GM12878 (cell line): ENCODE results near the gene NT5E. TPM values are rescaled to one million over a fixed set of nuclear protein-coding genes. Genes with fewer than 3 reads are reported as not detected.

Experiments
- ATAC-seq: fragments of 200-7000 bp; cut with Tn5 transposase; 3 replicates; pipeline ENCODE4 v1.9.1; 2020; ENCODE audit warnings: mild to moderate bottlenecking, moderate library complexity
- BruUV-seq: library from RNA; stranded (reverse); fragments of 400-500 nt; replicated peaks from 2 replicates; lab custom pipeline; 2021; lab: Mats Ljungman, UMichigan
- CTCF ChIA-PET: fragments of 300-600 bp; sonication (Branson Sonifier 250); formaldehyde crosslinking; extraction: SDS; loops from one replicate; lab custom pipeline; 2021; ENCODE audit warnings: inconsistent platforms; lab: Yijun Ruan, JAX
- POLR2A ChIA-PET: fragments of 350-600 bp; formaldehyde crosslinking; extraction: SDS; loops from one replicate; lab custom pipeline; 2021; ENCODE audit warnings: inconsistent platforms; lab: Charles Lee
- RAD21 ChIA-PET: fragments of 300-600 bp; sonication (Branson Sonifier 250); formaldehyde crosslinking; loops from one replicate; lab custom pipeline; 2023; ENCODE audit warnings: antibody characterized with exemption; ENCODE audit not compliant: unreplicated experiment; lab: Charles Lee
- SMC1A ChIA-PET: fragments of 300-600 bp; sonication (Branson Sonifier 250); formaldehyde crosslinking; loops from one replicate; lab custom pipeline; 2023; ENCODE audit not compliant: unreplicated experiment, uncharacterized antibody; lab: Charles Lee
- DNase-seq: peaks from one replicate; pipeline ENCODE4 v3.0.0-alpha.2; 2011; ENCODE audit warnings: low read depth, low spot score
- FAIRE-seq: peaks from 3 replicates; lab custom pipeline; 2011; peaks lifted over from hg19 to GRCh38; lab: Jason Lieb, UNC
- H2AFZ ChIP-seq: 2 replicates; pipeline ENCODE4 v1.6.0; 2011; ENCODE audit warnings: low read depth, low read length, control low read depth; ENCODE audit not compliant: control insufficient read depth
- H3K27ac ChIP-seq: 2 replicates; pipeline ENCODE4 v1.5.1; 2011; ENCODE audit warnings: control low read depth; ENCODE audit not compliant: control insufficient read depth, insufficient read depth
- H3K27me3 ChIP-seq, 2 experiments: replicated peaks in 1 of 2; 2 replicates each; pipeline versions ENCODE4 v1.6.0 to v1.6.1; 2011; ENCODE audit warnings: low read length in 1 of 2; ENCODE audit not compliant: control insufficient read depth in 2 of 2, insufficient read depth in 2 of 2
- H3K36me3 ChIP-seq, 2 experiments: 2 replicates each; pipeline ENCODE4 v1.5.1; 2011; ENCODE audit warnings: low read length in 1 of 2; ENCODE audit not compliant: control insufficient read depth in 2 of 2, insufficient read depth in 2 of 2
- H3K4me1 ChIP-seq: 2 replicates; pipeline ENCODE4 v1.6.1; 2011; ENCODE audit warnings: mild to moderate bottlenecking, low read length, moderate library complexity, mixed read lengths; ENCODE audit not compliant: control insufficient read depth, insufficient read depth
- H3K4me2 ChIP-seq: 2 replicates; pipeline ENCODE4 v1.6.0; 2011; ENCODE audit warnings: control low read depth; ENCODE audit not compliant: control insufficient read depth, insufficient read depth
- H3K4me3 ChIP-seq: fragments of 200-600 bp; sonication (generic); 2 replicates; pipeline ENCODE4 v1.5.1; 2016
- H3K79me2 ChIP-seq: 2 replicates; pipeline ENCODE4 v1.6.0; 2011; ENCODE audit warnings: low read length; ENCODE audit not compliant: control insufficient read depth, insufficient read depth
- H3K9ac ChIP-seq: 2 replicates; pipeline ENCODE4 v1.8.0; 2011; ENCODE audit warnings: low read length, control low read depth, mixed read lengths; ENCODE audit not compliant: control insufficient read depth, insufficient read depth
- H3K9me3 ChIP-seq: replicated peaks from 3 replicates; pipeline ENCODE4 v1.5.1; 2011; ENCODE audit warnings: mild to moderate bottlenecking, low read length; ENCODE audit not compliant: control insufficient read depth, insufficient read depth
- H4K20me1 ChIP-seq: 2 replicates; pipeline ENCODE4 v1.6.0; 2011; ENCODE audit not compliant: control insufficient read depth, insufficient read depth
- CBFB ChIP-seq: IDR thresholded peaks from 2 replicates; pipeline ENCODE4 v1.6.1; 2016; ENCODE audit warnings: antibody characterized with exemption, low read depth
- CREM ChIP-seq: IDR thresholded peaks from 2 replicates; pipeline ENCODE4 v1.6.1; 2014; ENCODE audit warnings: antibody characterized with exemption, low read depth
- JUNB ChIP-seq: IDR thresholded peaks from 2 replicates; pipeline ENCODE4 v1.6.1; 2016; ENCODE audit warnings: antibody characterized with exemption, mild to moderate bottlenecking
- MEF2B ChIP-seq: fragments of 450-650 bp; IDR thresholded peaks from 2 replicates; pipeline ENCODE4 v1.6.1; 2018; ENCODE audit warnings: mild to moderate bottlenecking, moderate library complexity; ENCODE audit not compliant: partially characterized antibody, poor library complexity, severe bottlenecking
- NR2F1 ChIP-seq: fragments of 450-650 bp; conservative IDR thresholded peaks from 2 replicates; pipeline ENCODE4 v1.6.1; 2017; ENCODE audit warnings: mild to moderate bottlenecking
- POLR2A ChIP-seq: IDR thresholded peaks from 2 replicates; pipeline ENCODE4 v1.6.1; 2011; ENCODE audit warnings: low read depth, mild to moderate bottlenecking, low read length
- SREBF1 ChIP-seq: IDR thresholded peaks from 2 replicates; pipeline ENCODE4 v1.6.1; 2012; ENCODE audit warnings: mild to moderate bottlenecking, low read length
- WRNIP1 ChIP-seq: IDR thresholded peaks from 2 replicates; pipeline ENCODE4 v1.6.1; 2011; ENCODE audit warnings: low read depth, low read length, improper control_type of control experiment, borderline replicate concordance
- ZNF24 ChIP-seq: fragments of 450-650 bp; IDR thresholded peaks from 2 replicates; pipeline ENCODE4 v1.6.1; 2017; ENCODE audit warnings: antibody characterized with exemption, mild to moderate bottlenecking
- ZNF274 ChIP-seq: IDR thresholded peaks from one replicate; pipeline ENCODE4 v1.8.0; 2011; ENCODE audit not compliant: insufficient read length, insufficient read depth
- WGBS: methylation state at CpG from one replicate; pipeline ENCODE4 v1.1.6; 2016; ENCODE audit warnings: low lambda C conversion rate; ENCODE audit not compliant: insufficient replicate concordance, insufficient coverage; ENCODE audit errors: missing lambda C conversion rate; 5-methylcytosine and 5-hydroxymethylcytosine counted together
- in situ Hi-C: fragments of 300-500 bp; cut with MboI; formaldehyde crosslinking; loops from 9 replicates; pipeline ENCODE4 v1.14.3; 2018; ENCODE audit warnings: mixed read lengths
- intact Hi-C: fragments of 100-400 bp; cut with micrococcal nuclease; formaldehyde crosslinking; loops from one replicate; pipeline ENCODE4 v1.14.2; 2022; ENCODE audit not compliant: unreplicated experiment
- polyA plus RNA-seq, 11 experiments: library from polyadenylated mRNA; depleted of rRNA in 4 of 11; unstranded in 6 of 11; stranded (reverse) in 5 of 11; fragments of >200 nt; fragmentation: Nextera tagmentation in 4 of 11; fragmentation: Illumina TruSeq in 1 of 11; extraction: Ambion mirVana in 4 of 11; extraction: Trizol in 1 of 11; gene quantifications; 1 replicate in 1 of 11; 2 replicates in 10 of 11; pipeline versions ENCODE4 v1.2.1 to v1.2.3, GENCODE V29; 2011 to 2016; ENCODE audit warnings: inconsistent platforms in 2 of 11, missing spikeins in 2 of 11, low read depth in 1 of 11
- total RNA-seq, 4 experiments: library from RNA; depleted of rRNA in 3 of 4; stranded (reverse); fragments of >200 nt in 3 of 4; fragmentation: Illumina TruSeq in 1 of 4; extraction: Trizol in 1 of 4; gene quantifications; 2 replicates each; pipeline versions ENCODE4 v1.2.1 to v1.2.3, GENCODE V29; 2013 to 2021
- TF ChIP-seq, protein P1 (sequence below): IDR thresholded peaks from 2 replicates; pipeline ENCODE4 v1.6.1; 2012; ENCODE audit warnings: low read length, inconsistent platforms
- TF ChIP-seq, protein P2 (sequence below): fragments of 450-650 bp; IDR thresholded peaks from 2 replicates; pipeline ENCODE4 v1.6.1; 2018; ENCODE audit warnings: mild to moderate bottlenecking, low read depth, moderate library complexity; ENCODE audit not compliant: partially characterized antibody
- TF ChIP-seq, protein P3 (sequence below): fragments of 450-650 bp; conservative IDR thresholded peaks from 2 replicates; pipeline ENCODE4 v1.6.1; 2017; ENCODE audit warnings: mild to moderate bottlenecking, moderate library complexity
- TF ChIP-seq, protein P4 (sequence below): IDR thresholded peaks from 2 replicates; pipeline ENCODE4 v1.6.1; 2011; ENCODE audit warnings: borderline replicate concordance, low read depth, mild to moderate bottlenecking, moderate library complexity, mixed read lengths, low read length; ENCODE audit not compliant: insufficient read depth; ENCODE audit errors: extremely low read length

The NT5E gene
- total and polyA plus RNA-seq, 10 of the 15 experiments (the other 5 are each of a cell fraction or from before 2014, with no cell fraction given), result 1.9 to 9.7 (median 7.3) TPM

DNA sequence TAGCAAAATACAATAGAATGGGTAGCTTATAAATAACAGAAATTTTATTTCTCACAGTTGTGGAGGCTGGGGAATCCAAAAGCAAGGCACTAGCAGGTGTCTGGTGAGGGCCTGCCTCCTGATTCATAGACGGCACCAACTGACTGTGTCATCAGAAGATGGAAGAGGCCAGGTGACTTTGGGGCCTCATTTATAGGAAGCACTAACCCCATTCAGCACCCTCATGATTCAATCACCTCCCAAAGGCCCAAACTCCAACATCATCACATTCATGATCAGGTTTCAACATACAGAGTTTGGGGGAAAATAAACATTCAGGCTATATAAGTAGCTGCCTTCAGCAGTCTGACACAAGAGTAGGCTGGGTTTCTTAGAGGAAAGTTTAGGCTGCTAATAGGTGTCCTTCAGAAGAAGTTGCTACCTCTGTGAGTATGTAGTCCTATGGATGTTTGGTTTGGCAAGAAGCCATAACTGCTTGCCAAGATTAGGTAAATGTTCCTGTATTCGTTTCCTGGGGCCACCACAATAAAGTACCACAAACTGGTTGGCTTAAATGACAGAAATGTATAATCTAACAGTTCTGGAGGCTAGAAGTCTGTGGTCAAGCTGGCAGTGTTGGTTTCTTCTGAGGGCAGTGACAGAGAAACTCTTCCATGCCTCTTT, 48.8 kb downstream of the NT5E start:
- 89% methylated on average over 2 of the region's 2 CpGs for WGBS
- TF ChIP-seq CBFB (no peak), NR2F1 (no peak), JUNB (no peak), ZNF24 (no peak), MEF2B (no peak), SREBF1 (no peak), WRNIP1 (no peak), CREM (no peak), POLR2A (no peak), ZNF274 (no peak)
- TF ChIP-seq, protein P1, sequence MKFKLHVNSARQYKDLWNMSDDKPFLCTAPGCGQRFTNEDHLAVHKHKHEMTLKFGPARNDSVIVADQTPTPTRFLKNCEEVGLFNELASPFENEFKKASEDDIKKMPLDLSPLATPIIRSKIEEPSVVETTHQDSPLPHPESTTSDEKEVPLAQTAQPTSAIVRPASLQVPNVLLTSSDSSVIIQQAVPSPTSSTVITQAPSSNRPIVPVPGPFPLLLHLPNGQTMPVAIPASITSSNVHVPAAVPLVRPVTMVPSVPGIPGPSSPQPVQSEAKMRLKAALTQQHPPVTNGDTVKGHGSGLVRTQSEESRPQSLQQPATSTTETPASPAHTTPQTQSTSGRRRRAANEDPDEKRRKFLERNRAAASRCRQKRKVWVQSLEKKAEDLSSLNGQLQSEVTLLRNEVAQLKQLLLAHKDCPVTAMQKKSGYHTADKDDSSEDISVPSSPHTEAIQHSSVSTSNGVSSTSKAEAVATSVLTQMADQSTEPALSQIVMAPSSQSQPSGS, result no peak
- TF ChIP-seq, protein P2, sequence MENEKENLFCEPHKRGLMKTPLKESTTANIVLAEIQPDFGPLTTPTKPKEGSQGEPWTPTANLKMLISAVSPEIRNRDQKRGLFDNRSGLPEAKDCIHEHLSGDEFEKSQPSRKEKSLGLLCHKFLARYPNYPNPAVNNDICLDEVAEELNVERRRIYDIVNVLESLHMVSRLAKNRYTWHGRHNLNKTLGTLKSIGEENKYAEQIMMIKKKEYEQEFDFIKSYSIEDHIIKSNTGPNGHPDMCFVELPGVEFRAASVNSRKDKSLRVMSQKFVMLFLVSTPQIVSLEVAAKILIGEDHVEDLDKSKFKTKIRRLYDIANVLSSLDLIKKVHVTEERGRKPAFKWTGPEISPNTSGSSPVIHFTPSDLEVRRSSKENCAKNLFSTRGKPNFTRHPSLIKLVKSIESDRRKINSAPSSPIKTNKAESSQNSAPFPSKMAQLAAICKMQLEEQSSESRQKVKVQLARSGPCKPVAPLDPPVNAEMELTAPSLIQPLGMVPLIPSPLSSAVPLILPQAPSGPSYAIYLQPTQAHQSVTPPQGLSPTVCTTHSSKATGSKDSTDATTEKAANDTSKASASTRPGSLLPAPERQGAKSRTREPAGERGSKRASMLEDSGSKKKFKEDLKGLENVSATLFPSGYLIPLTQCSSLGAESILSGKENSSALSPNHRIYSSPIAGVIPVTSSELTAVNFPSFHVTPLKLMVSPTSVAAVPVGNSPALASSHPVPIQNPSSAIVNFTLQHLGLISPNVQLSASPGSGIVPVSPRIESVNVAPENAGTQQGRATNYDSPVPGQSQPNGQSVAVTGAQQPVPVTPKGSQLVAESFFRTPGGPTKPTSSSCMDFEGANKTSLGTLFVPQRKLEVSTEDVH, result no peak
- TF ChIP-seq, protein P3, sequence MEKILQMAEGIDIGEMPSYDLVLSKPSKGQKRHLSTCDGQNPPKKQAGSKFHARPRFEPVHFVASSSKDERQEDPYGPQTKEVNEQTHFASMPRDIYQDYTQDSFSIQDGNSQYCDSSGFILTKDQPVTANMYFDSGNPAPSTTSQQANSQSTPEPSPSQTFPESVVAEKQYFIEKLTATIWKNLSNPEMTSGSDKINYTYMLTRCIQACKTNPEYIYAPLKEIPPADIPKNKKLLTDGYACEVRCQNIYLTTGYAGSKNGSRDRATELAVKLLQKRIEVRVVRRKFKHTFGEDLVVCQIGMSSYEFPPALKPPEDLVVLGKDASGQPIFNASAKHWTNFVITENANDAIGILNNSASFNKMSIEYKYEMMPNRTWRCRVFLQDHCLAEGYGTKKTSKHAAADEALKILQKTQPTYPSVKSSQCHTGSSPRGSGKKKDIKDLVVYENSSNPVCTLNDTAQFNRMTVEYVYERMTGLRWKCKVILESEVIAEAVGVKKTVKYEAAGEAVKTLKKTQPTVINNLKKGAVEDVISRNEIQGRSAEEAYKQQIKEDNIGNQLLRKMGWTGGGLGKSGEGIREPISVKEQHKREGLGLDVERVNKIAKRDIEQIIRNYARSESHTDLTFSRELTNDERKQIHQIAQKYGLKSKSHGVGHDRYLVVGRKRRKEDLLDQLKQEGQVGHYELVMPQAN, result no peak
- TF ChIP-seq, protein P4, sequence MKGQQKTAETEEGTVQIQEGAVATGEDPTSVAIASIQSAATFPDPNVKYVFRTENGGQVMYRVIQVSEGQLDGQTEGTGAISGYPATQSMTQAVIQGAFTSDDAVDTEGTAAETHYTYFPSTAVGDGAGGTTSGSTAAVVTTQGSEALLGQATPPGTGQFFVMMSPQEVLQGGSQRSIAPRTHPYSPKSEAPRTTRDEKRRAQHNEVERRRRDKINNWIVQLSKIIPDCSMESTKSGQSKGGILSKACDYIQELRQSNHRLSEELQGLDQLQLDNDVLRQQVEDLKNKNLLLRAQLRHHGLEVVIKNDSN, result no peak
- FAIRE-seq, result no peak
- ATAC-seq, result no peak
- intact Hi-C loops, result no loop called here
- Histone ChIP-seq H3K27me3 (no peaks in the 10 kb centered on the region), H3K4me1 (no peaks in the 10 kb centered on the region), H3K36me3 (no peaks in the 10 kb centered on the region), H4K20me1 (no peaks in the 10 kb centered on the region), H3K9me3 (peaks cover 9% of the 10 kb centered on the region; the same call in 2 of the 3 replicates), H3K4me3 (no peak overlapping the region), H3K27ac (no peak overlapping the region), H3K9ac (no peak overlapping the region), H3K4me2 (no peak overlapping the region), H3K79me2 (no peaks in the 10 kb centered on the region), H2AFZ (no peak overlapping the region)
- BruUV-seq, result no TSS peak
- ChIA-PET SMC1A (interaction anchor here (0.6 to 1.3 kb wide), 4 partner anchors 16 to 144 kb away, joined by 3 to 4 read pairs (median 3); no protein-coding TSS in a partner anchor), RAD21 (interaction anchor here (1.3 to 1.6 kb wide), 2 partner anchors 16 to 180 kb away, joined by 3 read pairs; no protein-coding TSS in a partner anchor), CTCF (interaction anchor here (1.4 to 9.2 kb wide), 2 partner anchors 16 to 19 kb away, joined by 3 to 73 read pairs; no protein-coding TSS in a partner anchor), POLR2A (no interaction called here)
- DNase-seq, result no peak
- in situ Hi-C loops, result no loop called here
